Measurements from ENCODE around the gene NPAS3.

The NPAS3 gene

DNA sequence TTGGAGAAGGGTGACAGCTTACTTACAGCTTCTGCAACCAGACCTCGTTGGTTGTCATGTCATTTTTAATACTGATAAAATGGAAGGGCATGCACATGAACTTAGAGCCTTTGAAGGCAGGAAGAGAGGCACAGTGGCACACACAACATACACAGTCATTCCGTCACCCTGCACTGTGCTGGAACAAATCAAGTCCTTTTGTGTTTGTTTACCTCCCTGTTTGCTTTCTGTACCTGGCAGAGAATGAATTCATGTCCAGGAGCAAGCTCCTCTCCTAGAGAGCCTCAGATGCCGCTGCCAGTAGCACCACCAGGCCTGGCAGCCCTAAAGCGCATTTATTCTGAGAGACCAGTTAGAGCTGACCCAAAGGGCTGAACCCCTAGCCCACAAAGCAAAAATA lies 551.9 kb downstream of the NPAS3 start:
- no peak for DNase-seq

GRCh38 chr14:33491112-33491511 lies 552.4 kb downstream of the NPAS3 start:
- no peak for DNase-seq

DNA sequence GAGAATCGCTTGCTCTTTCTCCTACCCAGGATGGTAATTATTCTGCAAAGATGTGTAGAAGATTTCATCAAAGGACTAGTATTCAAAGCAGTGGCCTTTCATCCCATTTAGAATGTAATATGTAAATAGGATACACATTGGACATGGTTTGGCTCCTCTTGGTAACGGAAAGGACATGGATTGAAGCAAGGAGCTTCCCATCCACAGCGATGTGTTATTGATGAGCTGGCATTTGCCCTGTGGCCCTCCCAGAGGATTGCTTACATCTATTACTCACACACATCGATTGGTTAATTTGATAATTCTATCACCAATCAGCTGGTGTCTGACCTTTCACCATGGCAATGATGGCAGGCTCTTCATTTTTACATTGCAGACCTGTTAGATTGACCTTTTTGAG lies 553.8 kb downstream of the NPAS3 start:
- no peak for DNase-seq

DNA sequence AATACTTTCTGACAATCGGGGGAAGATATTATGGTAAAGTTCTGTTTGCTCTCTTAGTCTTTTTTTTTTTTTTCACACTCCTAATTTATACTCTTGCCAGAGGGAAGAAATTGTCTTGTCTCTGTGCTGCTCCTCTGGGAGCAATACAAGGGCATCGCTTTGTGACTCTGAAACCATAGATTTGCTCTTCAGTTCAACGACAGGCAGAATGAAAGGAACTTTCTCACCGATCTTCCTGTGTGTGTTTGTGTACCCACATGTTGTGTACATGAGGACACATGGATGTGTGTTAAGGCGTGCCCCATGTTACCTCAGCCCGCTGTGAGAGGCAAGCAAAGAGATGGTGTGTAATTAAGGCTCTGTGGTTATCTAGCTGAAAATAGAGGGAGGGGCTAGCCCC lies 554.6 kb downstream of the NPAS3 start:
- no peak for DNase-seq

DNA sequence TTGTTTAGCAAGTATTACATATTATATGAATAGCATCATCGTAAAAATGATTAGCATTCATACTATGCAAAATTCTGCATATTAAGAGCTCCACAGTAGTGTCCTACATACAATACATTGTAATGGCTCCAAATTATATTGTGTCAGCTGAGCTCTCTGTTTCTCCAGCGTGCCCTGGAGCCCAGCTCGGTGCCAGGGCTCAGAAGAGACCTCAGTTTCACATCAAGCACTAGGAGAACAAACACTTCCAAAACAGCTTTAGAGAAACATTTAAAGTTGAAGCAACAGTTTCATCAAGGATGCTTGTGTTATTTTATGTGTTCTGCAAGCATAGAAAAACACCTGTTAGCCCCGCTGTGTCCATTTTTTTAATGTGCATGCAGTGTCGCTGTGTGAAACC lies 555.3 kb downstream of the NPAS3 start:
- DNase-seq, result no peak

DNA sequence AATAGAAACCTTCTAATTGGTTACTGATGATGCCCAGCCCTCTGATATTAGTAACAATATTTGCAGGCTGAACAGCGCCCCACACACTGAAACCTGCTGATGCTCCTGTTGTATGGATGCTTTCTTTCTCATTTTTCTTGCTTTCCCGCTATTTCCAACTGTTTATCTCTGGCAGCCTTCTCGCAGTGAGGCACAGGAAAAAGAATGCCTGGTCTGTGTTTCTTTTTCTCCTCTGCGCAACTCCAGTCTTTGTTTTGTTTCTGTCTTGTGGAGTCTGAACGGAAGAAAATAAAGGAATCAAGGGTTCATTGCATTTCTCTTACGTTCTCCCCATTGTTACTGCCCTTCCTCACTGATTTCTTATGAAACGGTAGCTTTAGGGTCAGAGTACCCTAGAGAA lies 561.0 kb downstream of the NPAS3 start:
- DNase-seq, result no peak

GRCh38 chr14:33504246-33505099 lies 565.8 kb downstream of the NPAS3 start:
- no peak for DNase-seq

DNA sequence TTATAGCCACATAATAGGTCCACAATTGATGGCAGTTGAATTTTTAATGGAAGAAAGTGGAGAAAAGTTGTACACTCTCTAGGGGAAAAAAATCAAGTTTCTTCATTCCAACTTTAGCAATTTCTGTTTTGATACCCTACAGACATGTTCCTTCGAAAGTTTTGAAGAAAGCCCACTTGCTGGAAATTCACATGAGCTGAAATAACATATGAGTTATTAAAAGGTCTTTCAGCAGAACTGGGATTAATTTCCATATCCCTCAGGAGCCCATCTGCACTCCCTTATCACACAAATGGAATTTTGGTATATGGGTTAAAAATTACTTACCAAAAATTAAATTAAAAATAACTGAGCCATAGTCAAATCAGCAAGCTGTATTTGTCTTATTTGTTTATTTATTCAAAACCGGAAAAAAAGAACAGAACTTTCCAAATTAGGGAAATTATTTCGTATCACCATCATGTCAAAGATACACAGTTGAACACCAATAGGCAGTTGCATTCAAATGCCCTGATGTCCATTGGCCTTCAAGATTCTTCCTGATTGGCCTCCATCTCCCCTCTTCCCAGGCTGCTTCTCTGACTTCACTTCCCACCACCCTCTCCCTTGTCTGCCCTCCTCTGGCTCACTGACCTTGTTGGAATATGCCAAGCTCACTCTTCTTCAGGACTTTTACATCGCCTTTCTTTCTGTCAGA lies 566.7 kb downstream of the NPAS3 start:
- no peak for DNase-seq

GRCh38 chr14:33505963-33506329 lies 567.3 kb downstream of the NPAS3 start:
- DNase-seq, result no peak

DNA sequence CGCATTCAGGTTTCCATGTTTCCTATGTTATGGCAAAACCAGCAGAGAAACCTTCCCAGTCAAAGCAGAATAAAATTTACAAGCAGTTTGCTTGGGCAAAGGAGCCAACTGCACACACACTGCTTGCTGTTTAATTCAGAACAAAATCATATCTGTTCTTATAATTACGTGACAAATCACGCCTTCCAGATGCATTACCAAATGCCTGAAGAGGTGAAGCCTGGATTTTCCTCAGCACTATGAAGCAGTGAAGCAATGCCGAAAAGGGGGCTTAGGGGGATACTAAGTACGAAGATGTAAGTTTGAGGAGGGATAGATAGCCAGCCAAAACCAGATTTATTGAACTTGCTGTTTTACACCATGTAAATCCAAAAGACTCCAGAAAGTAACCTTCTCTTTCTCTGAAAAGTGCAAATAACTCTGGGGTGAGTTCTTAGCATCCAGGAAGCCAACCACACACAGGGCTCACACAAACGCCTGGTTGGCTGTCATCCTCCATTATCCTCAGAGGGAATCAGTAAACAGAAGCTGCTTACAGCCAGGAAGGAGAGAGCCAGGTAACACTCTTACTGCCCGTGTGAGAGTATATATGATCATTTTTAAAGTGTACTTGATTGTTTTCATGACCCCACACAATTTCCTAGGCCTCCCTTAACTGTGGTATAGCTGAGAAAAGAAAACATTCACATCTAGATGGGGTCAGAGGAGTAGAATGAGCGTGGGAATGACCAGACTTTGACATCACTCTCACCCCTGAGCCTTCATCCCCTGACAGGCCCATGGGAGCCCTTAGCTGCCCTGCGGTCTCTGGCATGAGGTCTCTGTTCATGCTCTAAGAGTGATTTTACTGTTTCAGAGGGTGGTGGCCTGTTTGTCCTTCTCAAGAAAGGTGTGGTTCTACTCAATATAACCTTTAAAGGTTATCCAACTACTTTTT lies 569.7 kb downstream of the NPAS3 start:
- DNase-seq, result no peak

DNA sequence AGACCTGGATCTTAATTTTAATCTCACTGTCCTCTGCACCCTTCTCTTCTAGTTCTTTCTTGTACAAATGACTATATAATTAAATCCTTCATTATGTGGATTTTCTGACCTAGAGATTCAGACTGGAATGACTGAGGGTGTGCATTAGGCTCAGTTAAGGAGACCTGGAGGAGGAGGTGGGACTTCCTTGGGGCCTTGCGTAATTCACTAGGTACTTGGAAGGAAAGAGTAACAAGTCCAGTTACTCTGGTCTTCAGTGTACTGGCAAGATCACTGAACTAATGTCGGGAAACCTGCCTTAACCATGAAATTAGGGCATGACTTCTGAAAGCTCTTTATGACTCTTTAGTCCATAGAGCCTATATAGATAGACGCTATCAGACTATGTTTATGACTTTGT lies 570.8 kb downstream of the NPAS3 start:
- DNase-seq, result no peak

DNA sequence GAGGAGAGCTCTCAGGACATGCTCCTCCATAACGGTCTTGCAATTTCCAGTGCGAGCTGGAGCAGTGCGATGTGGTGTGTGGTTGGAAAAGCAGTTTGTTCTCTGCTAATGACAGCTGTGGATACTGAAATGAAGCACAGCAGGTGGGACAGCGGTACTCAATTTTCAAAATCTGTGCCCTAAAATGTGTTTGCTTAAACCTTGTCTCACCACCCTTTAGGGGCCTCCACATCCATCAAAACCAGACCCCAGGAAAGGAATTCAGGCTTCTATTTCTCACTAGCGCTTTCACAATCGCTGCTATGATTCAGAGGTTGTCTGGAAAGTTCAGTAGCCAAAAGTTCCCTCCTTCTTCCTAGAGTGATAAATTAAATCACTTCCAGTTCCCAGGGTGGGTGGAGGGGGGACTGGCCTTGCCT lies 571.4 kb downstream of the NPAS3 start:
- DNase-seq, result peak in 1 of 2 experiments; percentile 53

- DNase-seq, result peak; percentile 6 to 69
These were observed 572.3 kb downstream of the NPAS3 start for GRCh38 chr14:33510991-33511390.

DNA sequence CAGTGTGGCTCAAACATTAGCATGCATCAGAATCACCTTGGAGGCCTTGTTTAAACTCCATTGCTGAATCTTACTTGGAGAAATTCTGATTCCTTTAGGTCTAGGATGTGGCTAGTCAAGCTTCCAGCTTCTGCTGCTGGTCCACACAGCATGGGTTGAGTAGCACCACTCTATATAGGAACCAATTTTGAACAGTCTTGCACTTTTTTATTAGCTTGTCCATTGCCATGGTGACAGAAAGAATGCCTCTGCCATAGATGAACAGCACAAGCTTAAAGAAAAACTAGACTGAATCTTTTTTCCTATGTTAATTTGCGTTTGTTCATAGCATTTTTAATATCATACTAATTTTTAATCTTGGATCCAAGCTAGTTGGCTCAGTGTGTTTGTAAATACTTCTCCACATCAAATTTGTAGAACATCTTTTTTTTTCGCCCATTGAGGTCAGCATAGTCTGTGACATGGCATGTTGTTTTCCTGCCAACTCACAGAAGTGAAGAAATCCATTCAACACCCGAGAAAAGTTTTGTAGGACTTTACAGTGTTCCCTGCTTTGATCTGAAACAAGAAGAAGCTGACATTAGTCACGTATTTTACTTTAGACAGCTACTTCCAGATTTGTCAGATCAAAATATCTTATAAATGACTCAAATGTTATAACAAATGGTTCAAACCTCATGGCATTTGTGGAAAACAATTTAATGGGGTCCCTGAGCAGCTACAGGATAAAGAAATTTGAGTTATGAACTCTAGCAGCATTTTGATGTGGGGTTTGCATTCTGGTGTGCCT lies 573.4 kb downstream of the NPAS3 start:
- no peak for DNase-seq

GRCh38 chr14:33515441-33515840 lies 576.8 kb downstream of the NPAS3 start:
- DNase-seq, result no peak

GRCh38 chr14:33515899-33516298 lies 577.2 kb downstream of the NPAS3 start:
- no peak for DNase-seq

GRCh38 chr14:33516898-33517436 lies 578.3 kb downstream of the NPAS3 start:
- DNase-seq, result no peak

GRCh38 chr14:33521192-33521591 lies 582.5 kb downstream of the NPAS3 start:
- DNase-seq, result no peak

- DNase-seq, result no peak
These were observed 585.6 kb downstream of the NPAS3 start for GRCh38 chr14:33524244-33524643.

- DNase-seq, result no peak
These were observed 586.9 kb downstream of the NPAS3 start for GRCh38 chr14:33525626-33526025.

DNA sequence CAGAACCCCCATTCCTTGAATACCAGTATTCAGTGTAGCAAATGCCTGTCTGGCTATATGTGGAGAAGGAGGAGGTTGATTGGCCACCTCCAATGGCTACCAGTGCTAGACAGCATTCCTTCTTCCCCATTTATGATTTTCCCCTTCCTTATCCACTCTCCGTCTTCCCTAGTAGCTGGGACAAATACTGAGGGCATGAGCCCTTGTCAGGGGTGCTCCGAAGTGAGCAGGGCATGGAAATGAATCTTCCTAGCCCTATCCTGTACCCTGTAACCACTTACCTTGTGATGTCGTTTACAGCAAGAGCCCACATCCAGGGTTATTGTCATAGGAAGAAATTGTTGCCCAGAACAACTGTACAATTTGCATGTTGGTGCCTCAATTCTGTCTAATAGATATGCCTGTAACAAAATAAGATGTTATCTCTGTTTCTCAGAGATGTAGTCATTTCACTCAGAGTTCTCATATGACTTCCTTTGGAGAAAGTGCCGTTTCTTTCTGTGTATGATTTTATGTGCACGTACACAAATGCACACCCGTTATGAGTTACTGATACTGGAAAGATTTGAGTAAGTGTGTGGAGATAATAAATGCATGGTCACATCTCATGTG lies 588.5 kb downstream of the NPAS3 start:
- no peak for DNase-seq

- DNase-seq, result no peak
These were observed 590.0 kb downstream of the NPAS3 start for GRCh38 chr14:33528655-33529054.
